NB4 (cell line): ENCODE data around the gene WFDC13.

Source experiments
- CTCF ChIP-seq: IDR thresholded peaks from one replicate; pipeline ENCODE4 v1.5.1; 2012; ENCODE audit warnings: low read depth, low read length
- MAX ChIP-seq: IDR thresholded peaks from 2 replicates; pipeline ENCODE4 v1.6.1; 2011; ENCODE audit warnings: low read depth, low read length
- MYC ChIP-seq: IDR thresholded peaks from 2 replicates; pipeline ENCODE4 v1.6.1; 2011; ENCODE audit warnings: low read depth, low read length
- POLR2A ChIP-seq: IDR thresholded peaks from 2 replicates; pipeline ENCODE4 v1.6.1; 2011; ENCODE audit warnings: mild to moderate bottlenecking; ENCODE audit not compliant: insufficient read length; ENCODE audit errors: extremely low read depth

DNA sequence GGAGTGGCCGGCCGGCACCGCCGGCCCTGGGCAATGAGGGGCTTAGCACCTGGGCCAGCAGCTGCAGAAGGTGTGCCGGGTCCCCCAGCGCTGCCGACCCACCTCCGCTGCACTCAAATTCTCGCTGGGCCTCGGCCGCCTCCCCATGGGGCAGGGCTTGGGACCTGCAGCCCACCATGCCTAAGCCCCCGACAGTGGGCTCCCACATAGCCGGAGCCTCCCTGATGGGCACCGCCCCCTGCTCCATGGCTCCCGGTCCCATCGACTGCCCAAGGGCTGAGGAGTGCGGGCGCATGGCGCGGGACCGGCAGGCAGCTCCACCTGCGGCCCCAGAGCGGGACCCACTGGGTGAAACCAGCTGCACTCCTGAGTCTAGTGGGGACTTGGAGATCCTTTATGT, 34.1 kb downstream of the WFDC13 start:
- TF ChIP-seq CTCF (no peak), POLR2A (no peak), MAX (no peak), MYC (no peak)
